GM18867 (cell line): ENCODE measurements around the gene FKBP7.
"Not testable (repeated sequence)": the region's sequence is repeated elsewhere in the genome, so short reads cannot be mapped to it uniquely, and the experiment has no call there.

Experiments used
- ATAC-seq: cut with Tn5 transposase; IDR thresholded peaks from one replicate; pipeline ENCODE4 v1.9.1; 2021; ENCODE audit warnings: mild to moderate bottlenecking, moderate library complexity; ENCODE audit not compliant: unreplicated experiment

The FKBP7 gene

GRCh38 chr2:178491612-178492011, 13.2 kb upstream of the FKBP7 start:
- no peak for ATAC-seq

- ATAC-seq = no peak
Observed at GRCh38 chr2:178485356-178485755, 7.0 kb upstream of the FKBP7 start.

GRCh38 chr2:178484245-178485041, 6.0 kb upstream of the FKBP7 start:
- ATAC-seq = no peak

- ATAC-seq = peak; percentile 34
Observed at GRCh38 chr2:178482437-178482836, 4.0 kb upstream of the FKBP7 start.

- ATAC-seq = peak; percentile 70
Observed at GRCh38 chr2:178480227-178481181, 2.1 kb upstream of the FKBP7 start, which contains the start of gene PLEKHA3. PLEKHA3 (plus strand) TSS chr2:178480457; CDS start chr2:178480870, 413 bp downstream.

- ATAC-seq = no peak
Observed at GRCh38 chr2:178479758-178480226, 1.4 kb upstream of the FKBP7 start.

GRCh38 chr2:178479275-178479616, 846 bp upstream of the FKBP7 start:
- ATAC-seq = no peak

- ATAC-seq = peak; percentile 4
Observed at GRCh38 chr2:178478130-178478438, 316 bp downstream of the FKBP7 start.

GRCh38 chr2:178477443-178478129, 814 bp downstream of the FKBP7 start:
- ATAC-seq = no peak

GRCh38 chr2:178476477-178476876, 1.9 kb downstream of the FKBP7 start:
- ATAC-seq = no peak

GRCh38 chr2:178474560-178474959, 3.8 kb downstream of the FKBP7 start:
- no peak for ATAC-seq

- ATAC-seq = no peak
Observed at GRCh38 chr2:178473931-178474330, 4.5 kb downstream of the FKBP7 start.

GRCh38 chr2:178473373-178473772, 5.0 kb downstream of the FKBP7 start:
- ATAC-seq = no peak

- not testable (repeated sequence) for ATAC-seq
Observed at GRCh38 chr2:178471313-178471712, 7.1 kb downstream of the FKBP7 start.

- ATAC-seq = no peak
Observed at GRCh38 chr2:178469219-178469849, 9.1 kb downstream of the FKBP7 start.

- no peak for ATAC-seq
Observed at GRCh38 chr2:178457390-178457886, 21.0 kb downstream of the FKBP7 start.

- ATAC-seq = no peak
Observed at GRCh38 chr2:178455947-178456346, 22.5 kb downstream of the FKBP7 start.

- ATAC-seq = no peak
Observed at GRCh38 chr2:178452870-178453269, 25.5 kb downstream of the FKBP7 start.

GRCh38 chr2:178452334-178452733, 26.1 kb downstream of the FKBP7 start:
- no peak for ATAC-seq

GRCh38 chr2:178450774-178451525, 27.4 kb downstream of the FKBP7 start, which contains the start of the genes PJVK and PRKRA:
PJVK (plus strand) TSS chr2:178451378; CDS start chr2:178453410, 2,032 bp downstream.
PRKRA (minus strand) TSS chr2:178451175; CDS start chr2:178451030, 145 bp downstream.
- peak; percentile 88 for ATAC-seq
